CD8-positive, alpha-beta memory T cell (primary cell): ENCODE measurements around the gene TMEM150B. TPM values are rescaled to one million over a fixed set of nuclear protein-coding genes. Genes with fewer than 3 reads are reported as not detected.

Source experiments
- CTCF ChIA-PET: fragments of 350-600 bp; sonication (Branson Sonifier 250); formaldehyde crosslinking; loops from one replicate; lab custom pipeline; 2021; ENCODE audit warnings: antibody characterized with exemption; lab: Charles Lee
- POLR2A ChIA-PET: fragments of 350-600 bp; sonication (Branson Sonifier 250); formaldehyde crosslinking; loops from one replicate; lab custom pipeline; 2021; ENCODE audit warnings: antibody characterized with exemption; lab: Charles Lee
- DNase-seq, 5 donors: peaks; one replicate each; pipeline versions ENCODE4 v3.0.0 to v3.0.0-alpha.2; 2020 to 2022; ENCODE audit warnings: mixed read lengths in 1 of 5
- H3K27ac ChIP-seq: one replicate; pipeline ENCODE4 v1.7.0; 2013; ENCODE audit warnings: low read depth, mild to moderate bottlenecking, low read length, moderate library complexity
- H3K27me3 ChIP-seq: 2 replicates; pipeline ENCODE4 v1.7.0; 2013; ENCODE audit warnings: low read length, mild to moderate bottlenecking; ENCODE audit not compliant: insufficient read depth, poor library complexity, severe bottlenecking
- H3K36me3 ChIP-seq: 2 replicates; pipeline ENCODE4 v1.7.0; 2013; ENCODE audit warnings: mild to moderate bottlenecking, low read length, moderate library complexity; ENCODE audit not compliant: insufficient read depth
- H3K4me1 ChIP-seq: 2 replicates; pipeline ENCODE4 v1.7.0; 2013; ENCODE audit warnings: mild to moderate bottlenecking, low read length, moderate library complexity; ENCODE audit not compliant: insufficient read depth
- H3K4me3 ChIP-seq: 2 replicates; pipeline ENCODE4 v1.7.0; 2013; ENCODE audit warnings: mild to moderate bottlenecking, low read length
- H3K9me3 ChIP-seq: 2 replicates; pipeline ENCODE4 v1.7.0; 2013; ENCODE audit warnings: mild to moderate bottlenecking, low read length
- H3K27ac Mint-ChIP-seq, 8 donors: one replicate each; pipeline ENCODE4 v1.8.0; 2020 to 2021; ENCODE audit warnings: mixed read lengths in 8 of 8, mild to moderate bottlenecking in 6 of 8, inconsistent platforms in 3 of 8, moderate library complexity in 3 of 8
- H3K27me3 Mint-ChIP-seq, 2 donors: one replicate each; pipeline ENCODE4 v1.8.0; 2020 to 2021; ENCODE audit warnings: mixed read lengths in 2 of 2, mild to moderate bottlenecking in 1 of 2, moderate library complexity in 1 of 2
- H3K36me3 Mint-ChIP-seq, 3 donors: one replicate each; pipeline ENCODE4 v1.8.0; 2020 to 2021; ENCODE audit warnings: mixed read lengths in 3 of 3, inconsistent platforms in 1 of 3, mild to moderate bottlenecking in 1 of 3
- H3K4me1 Mint-ChIP-seq, 3 donors: one replicate each; pipeline ENCODE4 v1.8.0; 2020 to 2021; ENCODE audit warnings: mixed read lengths in 3 of 3, inconsistent platforms in 1 of 3, mild to moderate bottlenecking in 1 of 3
- H3K4me3 Mint-ChIP-seq, 7 donors: one replicate each; pipeline ENCODE4 v1.8.0; 2020 to 2021; ENCODE audit warnings: mixed read lengths in 7 of 7, mild to moderate bottlenecking in 6 of 7, moderate library complexity in 4 of 7, inconsistent platforms in 2 of 7
- H3K9me3 Mint-ChIP-seq, 5 donors: one replicate each; pipeline ENCODE4 v1.8.0; 2020 to 2022; ENCODE audit warnings: mixed read lengths in 5 of 5, mild to moderate bottlenecking in 3 of 5, moderate library complexity in 2 of 5, inconsistent platforms in 1 of 5
- polyA plus RNA-seq: library from polyadenylated mRNA; unstranded; fragments of 300-500 nt; fragmentation: Illumina TruSeq; gene quantifications from one replicate; pipeline ENCODE4 v1.2.3, GENCODE V29; 2021
- total RNA-seq, 2 experiments: library from RNA; stranded (reverse); gene quantifications; one replicate each; pipeline ENCODE4 v1.2.3, GENCODE V29; 2021

Gene TMEM150B
- total and polyA plus RNA-seq, 3 experiments from 2014 or later: 0.53 TPM; not detected in 2

DNA sequence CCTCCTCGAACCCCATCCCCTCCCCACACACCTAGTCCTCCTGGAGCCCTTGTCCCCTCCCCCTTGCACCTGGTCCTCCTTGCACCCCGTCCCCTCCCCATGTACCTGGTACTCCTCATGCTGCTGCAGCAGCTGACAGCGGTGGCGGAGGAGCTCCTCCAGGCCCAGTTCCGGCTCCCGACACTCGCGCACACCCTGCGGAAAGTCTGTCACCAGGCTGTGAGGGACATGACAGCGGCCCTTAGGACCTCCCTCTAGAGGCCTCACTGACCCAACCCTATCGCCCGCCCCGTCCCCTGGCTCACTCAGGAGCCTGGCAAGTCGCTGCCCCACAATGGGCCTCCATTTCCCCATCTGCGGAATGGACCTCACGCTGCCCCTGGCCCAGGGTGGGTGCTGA, 60.0 kb downstream of the TMEM150B start:
- POLR2A ChIA-PET: no interaction called here
- no peak for DNase-seq
- CTCF ChIA-PET: no interaction called here
- Mint-ChIP-seq H3K9me3 (peaks cover 0 to 3% (median 0%) of the 10 kb centered on the region in 5 donors), H3K27me3 (no peaks in the 10 kb centered on the region), H3K36me3 (peaks cover 6 to 25% (median 10%) of the 10 kb centered on the region in 3 donors), H3K4me1 (peaks cover 9 to 10% (median 10%) of the 10 kb centered on the region in 3 donors), H3K27ac (no peak overlapping the region), H3K4me3 (no peak overlapping the region)
- Histone ChIP-seq H3K4me1 (no peaks in the 10 kb centered on the region), H3K36me3 (no peaks in the 10 kb centered on the region), H3K4me3 (no peak overlapping the region), H3K9me3 (no peaks in the 10 kb centered on the region), H3K27ac (no peak overlapping the region), H3K27me3 (no peaks in the 10 kb centered on the region)

DNA sequence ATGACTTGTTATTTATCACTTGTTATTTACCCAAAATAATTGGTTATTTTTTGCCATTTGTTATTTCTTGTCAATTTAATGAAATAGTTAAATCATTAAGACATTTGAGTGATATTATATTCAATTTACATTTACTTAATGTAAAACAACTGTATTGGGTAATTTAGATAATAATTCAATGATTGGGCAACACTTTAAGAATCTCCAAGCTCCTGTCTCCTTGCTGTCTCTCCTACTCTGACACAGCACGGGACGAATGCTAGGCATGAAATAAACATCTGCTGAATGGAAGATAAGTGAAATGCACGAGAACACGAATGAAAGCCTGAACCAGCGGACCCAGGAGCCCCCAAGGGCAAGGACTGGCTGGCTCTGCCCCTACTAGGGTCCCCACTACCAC, 60.6 kb downstream of the TMEM150B start:
- ChIA-PET POLR2A (no interaction called here), CTCF (no interaction called here)
- no peaks in the 10 kb centered on the region for H3K27me3 ChIP-seq
- DNase-seq: no peak
- peaks cover 6% of the 10 kb centered on the region for H3K4me1 ChIP-seq
- no peaks in the 10 kb centered on the region for H3K9me3 ChIP-seq
- peaks cover 0 to 3% (median 0%) of the 10 kb centered on the region in 5 donors for H3K9me3 Mint-ChIP-seq
- H3K4me1 Mint-ChIP-seq: peaks cover 11 to 14% (median 12%) of the 10 kb centered on the region in 3 donors
- H3K4me3 Mint-ChIP-seq: no peak overlapping the region
- H3K36me3 Mint-ChIP-seq: peaks cover 6 to 19% (median 10%) of the 10 kb centered on the region in 3 donors
- no peaks in the 10 kb centered on the region for H3K36me3 ChIP-seq
- H3K27ac ChIP-seq: no peak overlapping the region
- H3K4me3 ChIP-seq: no peak overlapping the region
- H3K27ac Mint-ChIP-seq: peak overlapping the region in 1 of 8 donors; percentile 23
- no peaks in the 10 kb centered on the region for H3K27me3 Mint-ChIP-seq

Other genes with a start within 250 kb of the TMEM150B start
- under 1 TPM; 0.27 to 0.74 TPM for gene EPS8L1, start 249.5 kb downstream of the TMEM150B start, total RNA-seq
- 0.28 TPM for gene EPS8L1, start 249.5 kb downstream of the TMEM150B start, polyA plus RNA-seq
- gene PPP1R12C, start 207.7 kb downstream of the TMEM150B start, total RNA-seq: 10 to 100 TPM; 95.4 to 98.3 TPM
- gene PPP1R12C, start 207.7 kb downstream of the TMEM150B start, polyA plus RNA-seq: 7.7 TPM
- gene TNNT1, start 176.1 kb downstream of the TMEM150B start, total RNA-seq: not detected
- gene TNNT1, start 176.1 kb downstream of the TMEM150B start, polyA plus RNA-seq: not detected
- not detected for gene TNNI3, start 167.6 kb downstream of the TMEM150B start, total RNA-seq
- not detected for gene TNNI3, start 167.6 kb downstream of the TMEM150B start, polyA plus RNA-seq
- gene DNAAF3, start 158.7 kb downstream of the TMEM150B start, total RNA-seq: under 1 TPM in 1 of 2 experiments, not detected in 1; 0.27 TPM
- not detected for gene DNAAF3, start 158.7 kb downstream of the TMEM150B start, polyA plus RNA-seq
- gene SYT5, start 145.1 kb downstream of the TMEM150B start, total RNA-seq: not detected
- gene SYT5, start 145.1 kb downstream of the TMEM150B start, polyA plus RNA-seq: 0.37 TPM
- gene PTPRH, start 115.8 kb downstream of the TMEM150B start, total RNA-seq: not detected
- gene PTPRH, start 115.8 kb downstream of the TMEM150B start, polyA plus RNA-seq: not detected
- 10 to 100 TPM in 1 of 2 experiments, 1 to 10 TPM in 1; 8.5 to 10.3 TPM for gene TMEM86B, start 96.6 kb downstream of the TMEM150B start, total RNA-seq
- 2.9 TPM for gene TMEM86B, start 96.6 kb downstream of the TMEM150B start, polyA plus RNA-seq
- gene PPP6R1, start 66.3 kb downstream of the TMEM150B start, total RNA-seq: 100 to 1,000 TPM; 216 to 225 TPM
- gene PPP6R1, start 66.3 kb downstream of the TMEM150B start, polyA plus RNA-seq: 143 TPM
- 10 to 100 TPM; 82.9 to 84.1 TPM for gene HSPBP1, start 45.2 kb downstream of the TMEM150B start, total RNA-seq
- 46.4 TPM for gene HSPBP1, start 45.2 kb downstream of the TMEM150B start, polyA plus RNA-seq
- 1 to 10 TPM; 4.1 to 5.7 TPM for gene BRSK1, start 41.3 kb downstream of the TMEM150B start, total RNA-seq
- gene BRSK1, start 41.3 kb downstream of the TMEM150B start, polyA plus RNA-seq: 0.82 TPM
- 10 to 100 TPM; 14.6 to 15.0 TPM for gene KMT5C, start 14.5 kb upstream of the TMEM150B start, total RNA-seq
- 1.6 TPM for gene KMT5C, start 14.5 kb upstream of the TMEM150B start, polyA plus RNA-seq
- gene COX6B2, start 29.4 kb upstream of the TMEM150B start, total RNA-seq: not detected
- not detected for gene COX6B2, start 29.4 kb upstream of the TMEM150B start, polyA plus RNA-seq
- not detected for gene GARIN5B, start 37.9 kb upstream of the TMEM150B start, total RNA-seq
- gene GARIN5B, start 37.9 kb upstream of the TMEM150B start, polyA plus RNA-seq: not detected
- under 1 TPM; 0.27 to 0.37 TPM for gene IL11, start 45.1 kb upstream of the TMEM150B start, total RNA-seq
- gene IL11, start 45.1 kb upstream of the TMEM150B start, polyA plus RNA-seq: not detected
- not detected for gene TMEM190, start 51.5 kb upstream of the TMEM150B start, total RNA-seq
- gene TMEM190, start 51.5 kb upstream of the TMEM150B start, polyA plus RNA-seq: not detected
- 10 to 100 TPM; 13.3 to 14.1 TPM for gene TMEM238, start 59.0 kb upstream of the TMEM150B start, total RNA-seq
- gene TMEM238, start 59.0 kb upstream of the TMEM150B start, polyA plus RNA-seq: 1.9 TPM
- gene RPL28, start 60.6 kb upstream of the TMEM150B start, total RNA-seq: 1,000 to 10,000 TPM; 2,376 to 2,381 TPM
- gene RPL28, start 60.6 kb upstream of the TMEM150B start, polyA plus RNA-seq: 615 TPM
- 100 to 1,000 TPM; 263 to 291 TPM for gene UBE2S, start 82.4 kb upstream of the TMEM150B start, total RNA-seq
- 42.5 TPM for gene UBE2S, start 82.4 kb upstream of the TMEM150B start, polyA plus RNA-seq
- not detected for gene SHISA7, start 118.0 kb upstream of the TMEM150B start, total RNA-seq
- not detected for gene SHISA7, start 118.0 kb upstream of the TMEM150B start, polyA plus RNA-seq
- 10 to 100 TPM; 33.7 to 38.8 TPM for gene ISOC2, start 136.3 kb upstream of the TMEM150B start, total RNA-seq
- 32.0 TPM for gene ISOC2, start 136.3 kb upstream of the TMEM150B start, polyA plus RNA-seq
- gene C19orf85, start 139.4 kb upstream of the TMEM150B start, total RNA-seq: not detected
- not detected for gene C19orf85, start 139.4 kb upstream of the TMEM150B start, polyA plus RNA-seq
- 1 to 10 TPM; 8.3 to 8.7 TPM for gene ZNF628, start 151.3 kb upstream of the TMEM150B start, total RNA-seq
- gene ZNF628, start 151.3 kb upstream of the TMEM150B start, polyA plus RNA-seq: 0.36 TPM
- gene NAT14, start 159.8 kb upstream of the TMEM150B start, total RNA-seq: 10 to 100 TPM; 27.5 to 28.4 TPM
- gene NAT14, start 159.8 kb upstream of the TMEM150B start, polyA plus RNA-seq: 7.0 TPM
- gene SSC5D, start 163.1 kb upstream of the TMEM150B start, total RNA-seq: 1 to 10 TPM in 1 of 2 experiments, under 1 TPM in 1; 0.35 to 1.2 TPM
- gene SSC5D, start 163.1 kb upstream of the TMEM150B start, polyA plus RNA-seq: not detected
- not detected for gene SBK2, start 211.8 kb upstream of the TMEM150B start, total RNA-seq
- not detected for gene SBK2, start 211.8 kb upstream of the TMEM150B start, polyA plus RNA-seq
- not detected for gene SBK3, start 220.2 kb upstream of the TMEM150B start, total RNA-seq
- gene SBK3, start 220.2 kb upstream of the TMEM150B start, polyA plus RNA-seq: not detected